BE2C (cell line): ENCODE results near the gene ZMIZ2.
"Not testable (repeated sequence)": the region's sequence is repeated elsewhere in the genome, so short reads cannot be mapped to it uniquely, and the experiment has no call there.

ENCODE experiments used
- DNase-seq: peaks from one replicate; pipeline ENCODE4 v3.0.0-alpha.2; 2020
- H3K27me3 ChIP-seq: fragments of 250-450 bp; sonication (Bioruptor Pico); 2 replicates; pipeline ENCODE4 v1.5.1; 2020; ENCODE audit warnings: mild to moderate bottlenecking
- H3K36me3 ChIP-seq: fragments of 250-450 bp; sonication (Bioruptor Pico); 2 replicates; pipeline ENCODE4 v1.5.1; 2020; ENCODE audit warnings: mild to moderate bottlenecking
- H3K4me1 ChIP-seq: fragments of 250-450 bp; sonication (Bioruptor Pico); 2 replicates; pipeline ENCODE4 v1.5.1; 2020
- H3K4me3 ChIP-seq: 2 replicates; pipeline ENCODE4 v1.5.1; 2011; ENCODE audit warnings: low read depth, low read length
- H3K9me3 ChIP-seq: fragments of 250-450 bp; sonication (Bioruptor Pico); 2 replicates; pipeline ENCODE4 v1.5.1; 2020
- CTCF ChIP-seq: IDR thresholded peaks from 2 replicates; pipeline ENCODE4 v1.5.1; 2012; ENCODE audit warnings: mild to moderate bottlenecking, low read depth, low read length

Gene ZMIZ2

GRCh38 chr7:44798649-44799305 is 50.1 kb downstream of the ZMIZ2 start:
- Histone ChIP-seq H3K27me3 (no peaks in the 10 kb centered on the region), H3K36me3 (peaks cover 72% of the 10 kb centered on the region), H3K4me1 (no peaks in the 10 kb centered on the region), H3K4me3 (peak overlapping the region; percentile 99), H3K9me3 (no peaks in the 10 kb centered on the region)
- no peak for DNase-seq
- TF ChIP-seq CTCF = no peak

- TF ChIP-seq CTCF = no peak
- H3K4me3 ChIP-seq = no peak overlapping the region
- peaks cover 79% of the 10 kb centered on the region for H3K36me3 ChIP-seq
- H3K27me3 ChIP-seq = no peaks in the 10 kb centered on the region
- no peak for DNase-seq
- H3K9me3 ChIP-seq = no peaks in the 10 kb centered on the region
- H3K4me1 ChIP-seq = no peaks in the 10 kb centered on the region
Observed at GRCh38 chr7:44799939-44800338, 51.3 kb downstream of the ZMIZ2 start.

- no peak for DNase-seq
- no peaks in the 10 kb centered on the region for H3K4me1 ChIP-seq
- no peak overlapping the region for H3K4me3 ChIP-seq
- peaks cover 76% of the 10 kb centered on the region for H3K36me3 ChIP-seq
- no peak for TF ChIP-seq CTCF
- H3K9me3 ChIP-seq = no peaks in the 10 kb centered on the region
- H3K27me3 ChIP-seq = no peaks in the 10 kb centered on the region
Observed at GRCh38 chr7:44801890-44802289, 53.2 kb downstream of the ZMIZ2 start.

GRCh38 chr7:44802418-44803025 is 53.9 kb downstream of the ZMIZ2 start:
- H3K9me3 ChIP-seq = no peaks in the 10 kb centered on the region
- no peak for TF ChIP-seq CTCF
- H3K4me1 ChIP-seq = no peaks in the 10 kb centered on the region
- DNase-seq = no peak
- peaks cover 69% of the 10 kb centered on the region for H3K36me3 ChIP-seq
- no peak overlapping the region for H3K4me3 ChIP-seq
- no peaks in the 10 kb centered on the region for H3K27me3 ChIP-seq

GRCh38 chr7:44803828-44804519 is 55.3 kb downstream of the ZMIZ2 start:
- H3K27me3 ChIP-seq, DNase-seq, H3K9me3 ChIP-seq, H3K4me3 ChIP-seq, H3K4me1 ChIP-seq: not testable (repeated sequence)
- H3K36me3 ChIP-seq = peaks cover 55% of the 10 kb centered on the region

GRCh38 chr7:44805950-44806349 is 57.3 kb downstream of the ZMIZ2 start:
- Histone ChIP-seq H3K4me3 (no peak overlapping the region), H3K27me3 (no peaks in the 10 kb centered on the region), H3K9me3 (no peaks in the 10 kb centered on the region), H3K4me1 (no peaks in the 10 kb centered on the region), H3K36me3 (peaks cover 35% of the 10 kb centered on the region)
- TF ChIP-seq CTCF = no peak
- DNase-seq = no peak
